NCI-H460 (cell line): ENCODE results near the gene NCOA3. TPM values are rescaled to one million over a fixed set of nuclear protein-coding genes. Genes with fewer than 3 reads are reported as not detected.
"Not testable (repeated sequence)": the region's sequence is repeated elsewhere in the genome, so short reads cannot be mapped to it uniquely, and the experiment has no call there.

Source experiments
- DNase-seq: peaks from one replicate; pipeline ENCODE4 v3.0.0-alpha.2; 2016; ENCODE audit warnings: low read depth; ENCODE audit errors: extremely low read depth
- total RNA-seq: library from RNA; depleted of rRNA; stranded (reverse); fragments of >200 nt; shearing (Covaris generic); gene quantifications from 2 replicates; pipeline ENCODE4 v1.2.3, GENCODE V29; 2014

Gene NCOA3
- total RNA-seq, 1 experiment from 2014 or later, result 58.1 TPM

DNA sequence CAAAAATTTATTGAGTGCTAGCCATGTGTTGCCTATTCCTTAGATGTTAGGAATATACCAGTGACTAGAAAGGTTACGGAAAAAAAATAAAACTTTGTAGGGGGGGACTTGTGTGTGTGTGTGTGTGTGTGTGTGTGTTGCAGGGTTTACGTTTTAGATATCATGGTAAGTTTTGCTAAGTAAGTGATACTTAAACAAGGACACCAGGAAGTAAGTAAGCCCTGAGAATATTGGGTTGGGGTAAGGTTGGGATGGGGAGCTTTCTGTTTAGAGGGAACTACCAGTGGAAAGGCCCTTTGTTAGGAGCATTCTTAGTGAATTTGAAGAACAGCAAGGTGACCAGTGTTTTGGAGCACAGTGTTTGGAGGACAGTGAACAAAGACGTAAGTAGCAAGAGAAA is 30.3 kb downstream of the NCOA3 start:
- DNase-seq, result no peak

GRCh38 chr20:47533518-47534062 is 31.9 kb downstream of the NCOA3 start:
- DNase-seq, result no peak

DNA sequence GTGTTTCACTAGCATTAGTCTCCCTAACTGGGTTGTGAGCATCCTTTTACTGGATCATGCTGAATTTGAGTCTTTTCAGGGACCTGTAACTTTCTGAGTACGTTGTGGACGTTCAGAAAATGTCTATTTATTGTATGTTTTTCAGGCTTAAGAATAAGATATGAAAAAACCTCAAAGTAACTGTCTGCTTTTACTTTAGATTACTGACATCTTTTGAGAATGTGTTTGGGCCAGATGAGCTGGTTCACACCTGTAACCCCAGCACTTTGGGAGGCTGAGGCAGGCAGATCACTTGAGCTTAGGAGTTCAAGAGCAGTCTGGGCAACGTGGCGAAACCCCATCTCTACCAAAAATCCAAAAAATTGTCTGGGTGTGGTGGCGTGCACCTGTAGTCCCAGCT is 32.7 kb downstream of the NCOA3 start:
- DNase-seq, result no peak

DNA sequence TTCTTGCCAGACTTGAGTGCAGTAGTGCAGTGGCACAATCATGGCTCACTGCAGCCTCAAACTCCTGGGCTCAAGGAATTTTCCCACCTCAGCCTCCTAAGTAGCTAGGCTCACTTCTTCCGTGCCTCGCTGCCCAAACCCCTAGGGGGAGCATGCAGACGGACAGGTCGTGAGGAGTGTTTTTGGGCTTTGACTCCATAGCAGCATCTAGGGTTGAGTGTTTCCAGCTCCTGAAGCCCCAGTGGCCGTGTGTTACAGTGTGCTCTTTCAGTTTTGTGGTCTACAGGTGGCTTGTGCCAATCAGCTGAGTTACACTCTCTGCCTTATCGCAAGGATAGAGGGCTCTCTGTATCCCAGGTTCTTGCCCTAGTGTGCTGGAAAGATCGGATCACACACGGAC is 33.4 kb downstream of the NCOA3 start:
- DNase-seq, result no peak

DNA sequence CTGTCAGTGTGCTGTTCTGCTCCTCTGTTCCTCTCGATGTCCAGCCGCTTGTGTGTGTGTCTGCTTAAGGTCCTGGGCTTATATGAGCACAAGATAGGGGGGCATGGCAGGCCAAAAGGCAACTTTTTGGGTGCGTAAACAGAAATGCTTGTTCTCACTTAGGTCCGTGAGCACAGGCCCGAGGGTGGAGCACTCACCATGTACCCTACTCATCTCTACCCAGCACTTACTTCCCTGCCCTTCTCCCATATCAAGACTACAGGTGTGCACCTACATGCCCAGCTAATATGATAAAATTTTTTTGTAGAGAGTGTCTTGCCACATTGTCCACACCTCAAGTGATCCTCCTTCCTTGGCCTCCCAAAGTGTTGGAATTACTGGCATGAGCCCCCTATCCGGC is 34.3 kb downstream of the NCOA3 start:
- DNase-seq, result no peak

GRCh38 chr20:47540443-47541354 is 39.0 kb downstream of the NCOA3 start:
- DNase-seq, result no peak

DNA sequence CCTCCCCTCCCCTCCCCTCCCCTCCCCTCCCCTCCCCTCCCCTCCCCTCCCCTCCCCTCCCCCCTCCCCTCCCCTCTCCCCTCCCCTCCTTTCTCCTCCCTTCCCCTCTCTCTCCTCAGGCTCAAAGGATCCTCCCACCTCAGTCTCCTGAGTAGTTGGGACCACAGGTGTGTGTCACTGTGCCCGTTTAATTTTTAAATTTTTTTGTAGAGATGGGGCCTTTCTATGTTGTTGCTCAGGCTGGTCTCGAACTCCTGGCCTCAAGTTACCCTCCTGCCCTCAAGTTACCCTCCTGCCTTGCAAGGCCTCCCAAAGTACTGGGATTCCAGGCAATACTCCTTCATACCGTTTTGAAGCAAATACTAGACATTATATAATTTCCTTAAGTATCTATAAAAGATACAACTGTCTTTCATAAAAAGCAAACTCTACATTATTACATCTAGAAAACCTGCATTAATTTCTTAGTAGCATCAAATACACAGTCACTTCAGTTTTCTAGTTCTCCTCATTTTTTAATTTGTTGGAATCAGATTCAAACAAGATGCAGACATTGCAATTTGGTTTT is 39.8 kb downstream of the NCOA3 start:
- no peak for DNase-seq

- DNase-seq, result no peak
Measured at GRCh38 chr20:47543006-47543431, 41.3 kb downstream of the NCOA3 start.

GRCh38 chr20:47544240-47544639 is 42.6 kb downstream of the NCOA3 start:
- no peak for DNase-seq

DNA sequence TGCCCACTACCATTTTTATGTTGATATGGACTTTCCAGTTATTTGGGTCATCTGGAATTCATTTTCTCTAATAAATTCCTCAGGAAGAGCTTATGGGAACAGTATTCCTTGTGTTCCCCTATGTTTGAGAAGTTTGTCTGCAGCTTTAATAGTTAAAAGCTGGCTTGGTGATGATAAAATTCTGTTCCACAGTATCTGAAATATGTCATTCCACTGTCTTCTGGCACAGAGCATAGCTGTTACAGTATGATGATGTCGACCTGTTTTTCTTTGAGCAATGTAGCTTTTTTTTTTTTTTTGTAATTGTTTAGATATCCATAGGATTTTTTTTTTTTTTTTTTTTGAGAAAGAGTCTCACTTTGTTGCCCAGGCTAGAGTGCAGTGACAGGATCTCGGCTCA is 43.2 kb downstream of the NCOA3 start:
- DNase-seq, result no peak

GRCh38 chr20:47545499-47545898 is 43.8 kb downstream of the NCOA3 start:
- DNase-seq, result no peak

GRCh38 chr20:47546184-47547033 is 44.7 kb downstream of the NCOA3 start:
- DNase-seq, result no peak

GRCh38 chr20:47547034-47547387 is 45.3 kb downstream of the NCOA3 start:
- no peak for DNase-seq

DNA sequence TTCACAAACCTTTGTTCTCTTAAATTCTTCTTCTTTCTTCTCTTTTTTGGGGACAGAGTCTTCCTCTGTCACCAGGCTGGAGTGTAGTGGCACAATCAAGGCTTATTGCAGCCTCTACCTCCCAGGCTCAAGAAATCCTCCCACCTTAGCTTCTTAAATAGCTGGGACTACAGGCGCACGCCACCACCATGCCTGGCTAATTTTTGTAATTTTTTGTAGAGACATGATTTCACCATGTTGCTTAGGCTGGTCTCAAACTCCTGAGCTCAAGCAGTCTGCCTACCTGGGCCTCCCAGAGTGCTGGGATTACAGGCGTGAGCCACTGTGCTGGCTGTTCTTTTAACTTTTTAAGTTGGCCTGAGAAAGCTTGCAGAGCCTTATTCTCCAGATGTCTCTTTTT is 48.0 kb downstream of the NCOA3 start:
- DNase-seq, result no peak

- DNase-seq, result no peak
Measured at GRCh38 chr20:47551222-47551621, 49.5 kb downstream of the NCOA3 start.

DNA sequence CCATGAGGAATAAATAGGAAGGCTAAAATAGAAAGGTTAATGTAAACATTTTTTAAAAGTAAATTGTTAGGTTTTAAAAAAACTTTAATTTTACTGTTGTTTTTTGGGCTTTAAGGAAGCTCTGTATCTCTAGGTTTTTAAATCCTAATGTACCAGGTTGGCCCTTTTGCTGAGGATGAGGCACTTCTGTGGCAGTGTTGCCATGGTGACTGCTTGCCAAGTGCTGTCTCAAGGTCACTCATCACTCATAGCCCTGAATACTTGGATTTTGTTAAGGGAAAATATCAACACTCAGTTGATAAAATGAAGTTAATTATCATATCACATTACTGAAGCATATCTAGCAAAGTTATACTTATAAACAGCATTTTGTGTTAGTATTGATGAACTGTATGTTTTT is 50.2 kb downstream of the NCOA3 start:
- DNase-seq, result no peak

GRCh38 chr20:47552996-47553395 is 51.3 kb downstream of the NCOA3 start:
- no peak for DNase-seq

DNA sequence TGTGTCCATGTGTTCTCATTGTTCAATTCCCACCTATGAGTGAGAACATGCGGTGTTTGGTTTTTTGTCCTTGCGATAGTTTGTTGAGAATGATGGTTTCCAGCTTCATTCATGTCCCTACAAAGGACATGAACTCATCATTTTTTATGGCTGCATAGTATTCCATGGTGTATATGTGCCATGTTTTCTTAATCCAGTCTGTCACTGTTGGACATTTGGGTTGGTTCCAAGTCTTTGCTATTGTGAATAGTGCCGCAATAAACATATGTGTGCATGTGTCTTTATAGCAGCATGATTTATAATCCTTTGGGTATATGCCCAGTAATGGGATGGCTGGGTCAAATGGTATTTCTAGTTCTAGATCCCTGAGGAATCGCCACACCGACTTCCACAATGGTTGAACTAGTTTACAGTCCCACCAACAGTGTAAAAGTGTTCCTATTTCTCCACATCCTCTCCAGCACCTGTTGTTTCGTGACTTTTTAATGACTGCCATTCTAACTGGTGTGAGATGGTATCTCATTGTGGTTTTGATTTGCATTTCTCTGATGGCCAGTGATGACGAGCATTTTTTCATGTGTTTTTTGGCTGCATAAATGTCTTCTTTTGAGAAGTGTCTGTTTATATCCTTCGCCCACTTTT is 52.0 kb downstream of the NCOA3 start:
- not testable (repeated sequence) for DNase-seq

- DNase-seq, result not testable (repeated sequence)
Measured at GRCh38 chr20:47554283-47554682, 52.6 kb downstream of the NCOA3 start.

DNA sequence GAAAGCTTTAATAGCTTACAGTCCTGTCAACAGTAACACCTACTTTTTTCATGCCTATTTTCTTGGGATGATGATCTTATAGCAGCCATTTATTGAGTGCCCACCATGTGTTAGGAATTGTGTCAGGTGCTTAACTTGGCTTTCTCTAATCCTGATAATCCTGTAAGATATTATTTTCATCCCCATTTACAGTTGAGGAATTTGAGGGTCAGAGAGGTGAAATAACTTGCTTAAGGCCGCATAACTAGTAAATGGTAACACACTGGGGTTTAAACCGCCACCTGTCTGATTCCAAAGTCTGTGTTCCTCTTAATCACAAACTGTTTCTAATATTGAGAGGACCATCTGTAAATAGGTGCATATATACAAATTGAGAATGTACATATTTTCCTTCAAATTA is 55.5 kb downstream of the NCOA3 start:
- no peak for DNase-seq

DNA sequence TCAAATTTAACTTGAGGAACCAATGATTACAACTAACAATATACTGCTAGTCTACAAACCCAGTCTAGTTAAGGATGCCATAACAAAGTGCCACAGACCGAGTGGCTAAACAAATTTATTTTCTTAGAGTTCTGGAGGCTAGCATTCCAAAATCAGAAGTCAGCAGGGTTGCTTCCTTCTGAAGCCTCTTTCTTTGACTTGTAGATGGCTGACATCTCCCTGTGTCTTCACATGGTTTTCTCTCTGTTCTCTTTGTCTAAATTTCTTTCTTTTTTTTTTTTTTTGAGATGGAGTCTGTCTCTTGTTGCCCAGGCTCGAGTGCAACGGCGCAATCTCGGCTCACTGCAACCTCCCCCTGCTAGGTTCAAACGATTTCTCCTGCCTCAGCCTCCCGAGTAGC is 56.1 kb downstream of the NCOA3 start:
- DNase-seq, result no peak
